Activated CD4-positive, alpha-beta T cell treated with anti-CD3 and anti-CD28 coated beads for 1 hour (primary cell): ENCODE measurements around the gene THEMIS.
"Not testable (repeated sequence)": the region's sequence is repeated elsewhere in the genome, so short reads cannot be mapped to it uniquely, and the experiment has no call there.

Experiments
- DNase-seq: peaks from one replicate; pipeline ENCODE4 v3.0.0-alpha.2; 2020

THEMIS gene

DNA sequence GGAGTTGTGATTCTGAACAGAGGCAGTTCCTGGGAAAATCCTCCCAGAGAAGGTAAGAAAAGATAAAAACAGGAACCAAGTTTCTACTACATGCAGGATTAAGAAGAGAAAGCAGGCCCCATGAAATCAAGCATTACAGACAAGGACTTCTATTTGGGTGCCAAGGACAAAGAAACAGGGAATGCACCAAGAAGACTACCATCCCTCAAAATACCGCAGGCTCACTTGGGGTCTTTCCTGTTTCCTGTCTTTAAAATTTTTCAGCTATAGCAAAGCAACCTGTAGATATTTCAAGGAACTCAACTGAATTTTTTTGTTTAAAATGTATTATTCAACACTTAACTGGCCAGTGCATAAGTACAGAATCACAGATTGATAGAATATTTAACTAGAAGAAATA lies 107.5 kb downstream of the THEMIS start:
- DNase-seq: no peak

DNA sequence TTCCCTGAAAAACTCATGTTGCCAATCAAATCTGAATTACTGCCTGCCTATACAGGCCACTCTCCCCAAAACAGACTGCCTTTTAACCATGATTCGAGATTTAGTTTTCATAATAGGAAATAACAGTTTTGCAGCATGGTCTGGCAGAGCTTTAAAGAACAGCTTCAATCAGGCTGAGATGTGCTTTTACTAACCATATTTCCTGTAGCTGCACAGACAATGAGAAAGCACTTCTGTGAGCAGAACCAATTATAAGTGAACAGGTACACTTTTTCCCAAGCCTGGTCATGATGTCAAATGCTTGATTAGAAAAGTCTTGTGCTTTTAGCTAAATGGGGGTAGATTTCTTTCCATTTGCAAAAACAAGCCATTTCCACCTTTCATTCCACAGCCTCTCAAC lies 108.2 kb downstream of the THEMIS start:
- no peak for DNase-seq

DNA sequence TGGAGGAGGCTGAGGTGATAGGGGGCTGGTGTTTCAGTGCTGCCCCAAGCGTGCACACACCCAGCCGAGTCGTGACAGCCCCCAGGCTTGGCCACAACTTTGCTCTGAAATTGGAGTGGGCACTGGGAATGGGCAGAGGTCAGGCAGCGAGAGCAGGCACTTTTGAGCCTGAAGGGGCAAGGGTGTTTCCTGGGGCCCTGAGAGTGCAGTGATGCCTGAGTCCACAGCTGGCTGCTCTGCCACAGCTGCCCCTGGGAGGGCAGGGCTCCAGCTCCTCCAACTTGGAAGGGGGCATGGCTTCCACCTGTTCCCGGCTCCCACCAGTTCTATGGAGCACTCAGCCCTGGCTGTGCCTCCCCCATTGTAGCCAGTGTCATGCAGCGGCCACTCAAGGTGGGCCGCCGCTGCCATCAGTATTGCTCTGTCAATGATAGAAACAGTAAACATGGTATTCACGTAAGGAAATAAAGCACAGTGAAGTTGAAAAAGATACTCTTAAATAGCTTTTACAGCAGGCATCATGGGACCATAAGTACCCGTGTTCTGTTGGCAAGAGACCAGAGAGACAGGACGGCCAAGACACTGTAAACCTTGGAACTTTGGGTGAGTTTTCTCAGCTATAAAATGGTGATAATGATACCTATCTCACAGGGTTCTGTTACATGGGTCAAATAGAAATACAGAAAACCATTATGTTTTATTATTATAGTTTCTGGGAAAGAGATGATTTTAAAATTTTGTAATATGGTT lies 108.9 kb downstream of the THEMIS start:
- no peak for DNase-seq

DNA sequence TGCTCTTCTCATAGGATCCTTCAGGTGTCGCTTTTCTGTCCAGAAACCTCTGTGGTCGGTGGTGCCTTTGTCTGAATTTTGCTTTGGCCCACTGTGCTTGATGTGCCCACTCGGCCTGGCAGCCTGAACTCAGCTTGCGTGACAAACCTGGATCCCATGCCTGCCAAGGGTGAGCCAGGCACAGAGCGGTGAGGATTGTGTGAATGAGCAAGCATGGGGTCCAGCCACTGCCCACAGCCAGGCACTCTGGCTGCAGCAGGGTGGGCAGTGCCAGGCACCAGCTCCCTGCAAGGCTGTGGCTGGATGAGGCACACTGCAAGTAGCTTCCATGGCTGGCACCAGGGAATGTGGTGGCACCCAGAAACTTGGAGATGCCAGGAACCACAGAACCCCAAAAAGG lies 110.3 kb downstream of the THEMIS start:
- no peak for DNase-seq

DNA sequence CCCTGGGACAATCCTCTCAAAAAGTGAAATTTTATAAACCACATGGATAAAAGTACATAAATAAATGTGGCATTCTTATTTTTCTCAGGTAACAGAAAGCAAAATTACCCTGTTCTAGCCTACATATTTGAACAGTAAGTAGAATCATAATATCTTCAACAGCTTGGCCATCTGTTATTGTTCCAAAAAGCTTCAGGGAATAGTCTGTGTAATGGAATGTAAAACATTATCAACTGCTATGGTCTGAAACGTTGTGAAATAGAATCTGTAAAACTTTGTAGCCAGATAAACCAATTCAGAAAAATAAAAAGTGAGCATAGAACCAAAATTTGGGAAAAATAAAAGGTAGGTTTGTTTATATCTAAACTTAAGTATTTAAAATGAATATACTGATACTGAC lies 114.7 kb downstream of the THEMIS start:
- DNase-seq: no peak

DNA sequence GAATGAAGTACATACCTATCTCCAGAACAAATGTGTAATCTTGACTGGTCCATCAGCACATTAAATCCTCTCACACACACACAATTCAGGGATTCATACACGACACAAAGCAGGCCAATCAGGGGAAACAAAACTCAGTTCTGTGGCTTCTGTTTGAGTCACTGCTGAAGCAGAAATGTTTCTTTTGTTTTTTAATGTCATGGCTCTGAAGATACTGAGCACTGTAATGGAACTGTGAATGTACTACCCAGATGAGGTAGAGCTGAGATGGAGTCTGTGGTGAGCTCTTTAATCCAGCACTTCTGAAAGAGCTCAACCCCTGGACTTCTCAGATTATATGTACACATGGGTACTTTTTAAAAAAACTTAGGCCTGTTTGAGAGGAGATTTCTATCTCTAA lies 116.4 kb downstream of the THEMIS start:
- no peak for DNase-seq

DNA sequence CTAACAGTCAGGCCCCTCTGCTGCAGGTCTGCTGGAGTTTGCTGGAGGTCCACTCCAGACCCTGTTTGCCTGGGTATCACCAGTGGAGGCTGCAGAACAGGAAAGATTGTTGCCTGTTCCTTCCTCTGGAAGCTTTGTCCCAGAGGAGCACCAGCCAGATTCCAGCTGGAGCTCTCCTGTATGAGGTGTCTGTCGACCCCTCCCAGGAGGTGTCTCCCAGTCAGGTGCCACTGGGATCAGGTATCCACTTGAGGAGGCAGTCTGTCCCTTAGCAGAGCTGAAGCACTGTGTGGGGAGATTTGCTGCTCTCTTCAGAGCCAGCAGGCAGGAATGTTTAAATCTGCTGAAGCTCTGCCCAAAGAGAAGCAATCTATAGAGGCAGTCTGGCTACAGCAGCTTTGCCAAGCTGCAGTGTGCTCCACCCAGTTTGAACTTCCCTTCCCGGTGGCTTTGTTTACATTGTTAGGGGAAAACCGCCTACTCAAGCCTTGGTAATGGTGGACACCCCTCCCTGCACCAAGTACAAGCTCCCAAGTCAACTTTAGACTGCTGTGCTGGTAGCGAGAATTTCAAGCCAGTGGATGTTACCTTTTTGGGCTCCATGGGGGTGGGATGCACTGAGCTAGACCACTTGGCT lies 119.1 kb downstream of the THEMIS start:
- not testable (repeated sequence) for DNase-seq

DNA sequence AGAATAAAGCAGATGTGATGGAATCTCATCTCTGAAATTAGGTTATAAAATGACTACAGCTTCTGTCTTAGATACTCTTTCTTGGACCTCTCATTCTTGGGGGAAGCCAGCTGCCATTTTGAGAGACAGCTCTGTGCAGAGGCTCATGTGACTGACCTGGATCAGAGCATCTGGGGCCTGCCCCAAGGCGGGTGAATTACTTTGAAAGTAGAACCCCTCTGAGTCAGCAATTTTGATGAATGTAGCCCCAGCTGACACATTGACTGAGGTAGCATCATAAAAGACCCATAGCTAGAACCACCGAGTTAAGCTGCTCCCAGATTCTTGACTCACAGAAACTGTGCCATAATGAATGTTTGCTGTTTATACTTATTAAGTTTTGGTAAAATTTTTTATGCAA lies 124.5 kb downstream of the THEMIS start:
- DNase-seq: no peak

DNA sequence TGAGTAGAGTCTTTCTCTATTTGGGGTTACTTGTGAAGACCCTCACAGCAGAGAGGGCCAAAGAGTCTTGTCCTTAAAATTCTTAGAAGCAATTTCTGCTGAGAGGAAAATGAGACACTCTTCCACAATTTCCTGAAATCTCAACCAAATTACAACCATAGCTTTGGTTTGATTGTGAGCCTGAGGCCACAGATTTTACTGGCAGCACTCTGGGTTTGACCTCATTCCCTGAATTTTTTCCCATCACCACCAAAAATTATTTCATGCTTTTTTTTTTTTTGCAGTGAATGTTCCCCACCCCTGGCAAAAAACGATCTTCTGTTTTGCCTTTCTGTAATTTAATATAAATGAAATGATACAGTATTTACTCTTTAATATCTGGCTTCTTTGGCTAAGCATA lies 125.5 kb downstream of the THEMIS start:
- no peak for DNase-seq

DNA sequence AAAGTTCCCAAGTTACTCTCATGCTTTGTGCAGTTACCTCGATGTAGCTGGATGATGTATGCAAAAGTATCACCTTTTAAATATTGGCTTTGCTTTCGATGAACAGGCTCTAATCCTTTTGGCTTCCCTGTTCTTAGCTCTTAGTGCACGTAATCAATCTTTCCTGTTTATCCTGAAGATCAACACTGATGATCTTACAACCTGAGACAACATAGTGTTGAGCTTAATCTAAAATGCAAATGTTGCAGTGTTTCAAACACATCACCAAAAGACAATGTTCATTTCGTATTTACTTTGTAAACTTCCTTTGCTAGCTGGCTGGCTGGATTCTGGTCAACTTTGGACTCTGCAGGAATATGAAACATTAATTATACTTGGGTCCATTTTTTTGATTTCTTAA lies 132.1 kb downstream of the THEMIS start:
- DNase-seq: no peak

DNA sequence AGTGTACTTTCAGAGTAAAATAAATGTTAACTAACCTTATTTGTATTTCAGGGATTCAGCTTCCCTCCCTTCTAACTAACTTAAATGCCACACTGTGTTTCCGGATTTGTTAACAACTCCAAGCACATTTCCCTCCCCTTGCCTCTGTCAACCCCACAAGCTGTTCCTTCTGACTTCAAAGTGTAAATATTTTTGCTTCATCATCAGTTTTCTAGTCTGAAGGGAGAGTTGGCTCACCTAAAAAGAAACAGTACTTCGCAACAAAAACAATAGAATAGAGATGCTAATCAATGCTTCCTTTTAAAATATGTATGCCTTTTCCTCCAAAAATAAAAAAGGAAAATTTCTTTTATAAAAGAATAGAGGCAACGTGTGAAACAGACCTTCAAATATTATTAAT lies 132.6 kb downstream of the THEMIS start:
- no peak for DNase-seq

DNA sequence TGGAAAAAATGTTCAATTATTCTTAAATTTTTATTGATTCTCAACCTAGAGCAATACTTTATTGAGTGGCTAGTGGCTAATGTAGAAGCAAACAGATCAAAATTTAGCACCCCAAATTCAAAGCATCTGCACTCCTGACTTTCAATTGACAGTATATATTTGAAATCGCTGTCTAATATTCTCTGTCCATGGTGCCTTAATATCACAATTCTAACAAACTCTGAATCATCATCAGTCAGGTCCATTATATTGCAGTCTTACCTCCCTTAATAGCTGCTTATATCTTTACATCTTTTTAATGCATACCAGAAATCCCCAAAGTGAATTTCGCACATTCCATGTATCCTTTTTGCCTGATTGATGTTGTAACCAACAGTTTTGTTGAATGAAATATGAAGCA lies 134.9 kb downstream of the THEMIS start:
- no peak for DNase-seq

DNA sequence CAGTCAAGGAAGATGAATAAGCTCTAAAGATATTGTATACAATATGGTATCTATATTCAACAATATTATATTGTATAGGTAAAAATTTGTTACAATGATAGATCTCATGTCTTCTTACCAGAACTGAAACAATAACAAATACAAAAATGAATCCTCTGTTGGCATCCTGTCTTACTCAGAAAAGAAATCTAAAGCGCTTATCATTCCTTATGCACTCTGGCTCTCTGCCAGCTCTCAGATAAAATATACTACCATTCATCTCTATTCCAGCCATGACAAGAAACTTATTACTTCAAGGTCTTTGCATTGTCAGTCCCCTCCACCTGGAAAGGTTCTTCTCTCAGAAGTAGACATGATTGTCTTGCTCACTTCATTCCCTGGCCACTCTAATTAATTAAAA lies 138.6 kb downstream of the THEMIS start:
- no peak for DNase-seq

DNA sequence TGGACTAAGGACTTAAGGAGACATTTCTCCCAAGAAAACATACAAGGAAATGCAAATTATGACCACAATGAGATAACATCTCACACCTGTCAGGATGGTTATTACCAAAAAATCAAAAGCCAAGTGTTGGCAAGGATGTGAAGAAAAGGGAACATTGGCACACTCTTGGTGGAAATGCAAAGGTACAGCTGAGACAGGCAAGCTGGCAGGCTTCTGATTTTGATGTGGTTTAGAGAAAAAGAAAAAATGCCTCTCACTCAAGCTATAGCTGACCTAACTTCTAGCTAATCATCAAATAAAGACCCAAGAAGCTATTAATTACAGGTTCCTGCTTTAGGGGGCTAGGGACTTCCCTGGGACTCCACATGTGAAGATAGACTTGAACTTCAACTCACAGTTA lies 139.8 kb downstream of the THEMIS start:
- DNase-seq: no peak

DNA sequence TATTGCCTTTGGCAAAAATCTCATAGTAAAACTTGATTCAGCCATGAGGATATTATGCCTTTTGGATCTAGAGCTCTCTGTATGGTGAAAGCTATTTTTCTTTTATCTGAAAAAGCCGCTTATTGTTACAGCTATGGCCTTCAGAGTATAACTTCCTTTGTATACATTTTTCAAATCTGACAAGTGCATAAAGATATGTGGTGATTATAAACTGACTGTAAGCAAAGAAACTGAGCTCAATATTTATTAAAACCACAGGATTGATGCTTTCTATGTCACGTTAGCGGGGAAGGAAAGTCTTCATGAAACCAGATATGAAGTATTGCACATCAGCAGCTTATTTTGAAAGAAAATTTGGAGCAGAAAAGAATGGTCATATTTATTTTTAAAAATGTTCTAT lies 151.8 kb downstream of the THEMIS start:
- DNase-seq: no peak

DNA sequence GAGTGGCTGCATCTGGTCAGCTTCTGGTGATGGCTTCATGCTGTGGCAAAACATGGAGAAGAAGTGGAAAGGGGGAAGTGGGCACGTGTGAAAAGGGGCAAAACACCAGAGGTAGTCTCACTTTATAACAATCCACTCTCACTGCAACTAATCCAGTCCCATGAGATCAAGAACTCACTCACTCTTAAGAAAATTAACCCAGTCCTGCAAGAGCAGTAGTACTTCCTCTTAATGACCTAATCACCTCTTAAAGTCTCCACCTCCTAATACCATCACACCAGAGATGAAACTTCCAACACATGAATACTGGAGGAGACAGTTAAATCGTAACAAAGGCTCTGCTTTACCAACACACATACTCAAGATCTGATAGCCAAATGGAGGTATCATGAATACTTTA lies 152.6 kb downstream of the THEMIS start:
- DNase-seq: no peak

DNA sequence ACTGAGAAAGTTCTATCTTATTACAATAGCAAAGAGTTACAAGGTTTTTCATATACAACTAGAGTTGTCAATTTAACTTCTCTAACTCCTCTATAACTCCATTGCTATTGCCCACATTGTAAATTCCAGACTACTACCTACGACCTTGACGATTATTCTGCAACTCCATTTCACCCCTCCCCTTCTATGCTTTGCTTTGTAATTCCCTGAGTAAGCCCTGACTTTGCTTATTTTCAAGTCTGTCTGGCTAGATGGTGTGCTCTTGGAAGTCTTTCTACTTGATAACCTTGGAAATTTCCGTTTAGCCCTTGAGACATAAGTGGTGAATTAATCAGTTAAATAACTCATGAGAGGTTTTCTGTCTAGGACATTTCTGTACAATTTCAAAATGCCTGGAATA lies 162.4 kb downstream of the THEMIS start:
- no peak for DNase-seq

DNA sequence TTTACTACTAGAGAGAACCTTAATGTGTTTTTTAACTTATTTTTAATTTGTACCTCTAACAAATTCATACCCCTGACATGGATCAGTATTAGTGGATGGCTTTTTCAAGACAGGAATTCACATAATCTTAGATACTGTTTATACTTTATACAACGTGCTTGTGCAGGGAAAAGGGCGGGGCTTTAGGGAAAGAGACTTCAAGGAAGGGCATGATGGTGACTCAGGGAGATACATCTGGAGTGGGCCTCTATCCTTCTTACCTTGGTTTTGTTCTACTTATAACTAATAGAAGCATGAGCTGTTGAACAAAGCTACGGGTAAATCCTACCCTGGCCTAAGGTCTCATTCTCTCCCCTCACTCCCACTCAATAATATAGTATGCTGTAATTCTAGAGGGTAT lies 163.1 kb downstream of the THEMIS start:
- DNase-seq: no peak

DNA sequence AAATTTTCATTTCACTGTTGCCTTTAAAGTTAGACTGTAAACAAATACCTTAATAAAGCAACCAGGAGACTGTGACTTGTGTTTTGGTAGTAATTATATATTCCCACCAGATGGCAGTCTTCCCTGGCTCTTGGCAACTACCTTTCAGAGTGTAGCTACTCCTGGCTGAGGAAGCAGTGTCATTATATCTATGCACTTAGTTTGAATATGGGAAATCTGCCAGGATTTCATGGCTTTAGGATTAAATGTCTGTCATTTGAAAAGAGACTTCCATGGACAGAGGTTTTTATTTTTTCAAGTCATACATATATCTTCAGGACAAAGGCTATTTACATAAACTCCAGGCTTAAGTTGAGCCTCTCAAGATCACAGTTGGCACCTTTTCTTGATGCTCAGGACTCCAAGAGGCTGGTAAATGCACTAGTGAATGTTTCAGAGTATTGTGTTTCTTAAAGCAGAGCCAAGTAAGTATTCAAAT lies 163.8 kb downstream of the THEMIS start:
- no peak for DNase-seq

DNA sequence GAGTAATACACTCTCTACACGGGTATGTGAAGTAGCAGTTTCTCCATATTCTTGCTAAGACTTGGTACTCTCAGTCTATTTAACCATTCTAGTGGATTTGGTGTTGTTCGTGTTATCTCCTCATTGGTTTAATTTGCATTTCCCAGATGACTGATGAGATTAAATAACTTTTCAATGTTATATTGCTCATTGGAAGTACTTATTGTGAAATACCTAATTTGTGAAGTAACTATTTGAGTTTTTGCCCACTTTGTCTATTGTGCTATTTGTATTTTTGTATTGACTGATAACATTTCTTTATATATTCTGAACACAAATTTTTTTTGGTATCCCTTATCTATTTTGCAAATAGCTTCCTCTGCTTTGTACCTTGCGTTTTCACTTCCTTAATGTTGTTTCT lies 167.9 kb downstream of the THEMIS start:
- no peak for DNase-seq

DNA sequence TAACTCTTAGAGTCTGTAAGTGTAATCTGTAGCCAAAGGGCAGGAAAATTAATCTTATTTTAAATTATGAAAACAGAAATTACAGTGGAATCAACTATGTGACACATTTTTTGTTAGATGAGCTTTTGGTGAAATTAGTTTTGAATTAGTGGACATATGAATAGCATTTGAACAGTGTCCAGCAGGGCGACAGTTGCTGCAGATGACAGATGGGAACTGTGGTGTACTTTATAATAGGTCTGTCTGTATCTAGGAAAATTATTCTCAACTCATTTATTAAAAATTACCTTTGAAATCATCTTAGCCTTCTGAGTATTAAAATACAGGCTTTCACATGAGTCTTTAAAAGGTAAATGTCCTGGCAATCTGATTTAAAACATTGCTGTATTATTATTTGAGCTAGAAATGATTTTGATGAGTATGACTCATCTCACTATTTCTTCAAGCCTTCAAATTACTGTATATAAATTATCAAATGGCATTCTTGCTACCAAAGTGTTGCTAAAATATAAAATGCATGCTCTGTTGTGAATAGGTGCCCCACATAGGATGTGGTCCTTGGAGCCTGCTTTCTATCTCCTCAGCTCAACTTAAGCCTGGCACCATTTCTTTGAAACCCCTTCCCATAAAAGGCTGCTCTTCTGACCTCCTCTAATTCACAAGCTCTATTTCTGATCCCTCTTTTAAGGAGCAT lies 173.5 kb downstream of the THEMIS start:
- DNase-seq: no peak

DNA sequence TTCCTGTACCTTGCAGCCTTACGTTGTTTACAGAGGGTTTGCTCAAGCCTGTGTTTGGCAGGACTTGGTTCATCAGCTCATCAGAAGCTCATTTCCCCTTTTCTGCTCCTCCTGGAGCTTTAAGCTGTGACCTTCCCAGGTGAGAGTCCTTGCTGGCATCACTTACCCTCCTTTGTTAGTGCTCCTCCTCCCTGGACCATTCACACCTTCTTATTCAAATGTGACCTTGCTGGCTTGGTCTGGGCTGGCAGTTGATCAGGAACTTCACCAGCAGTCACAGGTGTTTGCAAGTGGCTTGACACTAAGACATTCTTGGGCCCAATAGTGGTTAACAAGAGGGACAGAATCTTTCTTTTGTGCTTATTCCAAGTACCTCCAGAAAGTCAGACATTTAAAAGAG lies 175.0 kb downstream of the THEMIS start:
- DNase-seq: no peak

DNA sequence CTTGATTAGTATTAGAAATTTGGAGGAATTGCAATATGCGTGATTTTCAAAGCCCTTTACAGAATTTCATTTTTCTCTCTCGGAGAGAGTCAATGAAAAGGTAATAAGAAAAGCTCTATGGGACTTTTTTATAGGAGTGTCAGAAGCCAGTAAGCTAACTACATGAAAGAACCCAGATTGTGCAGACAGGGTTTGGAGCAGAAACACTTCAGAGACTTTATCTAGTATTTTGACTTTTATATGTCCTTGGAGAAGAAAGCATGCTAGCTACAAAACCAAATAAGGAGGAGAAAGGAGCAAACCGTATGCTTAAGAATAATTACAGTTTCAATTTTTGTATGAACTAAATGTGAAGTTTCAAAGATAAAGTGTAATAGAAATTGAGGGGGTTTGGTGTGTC lies 182.2 kb downstream of the THEMIS start:
- DNase-seq: no peak

DNA sequence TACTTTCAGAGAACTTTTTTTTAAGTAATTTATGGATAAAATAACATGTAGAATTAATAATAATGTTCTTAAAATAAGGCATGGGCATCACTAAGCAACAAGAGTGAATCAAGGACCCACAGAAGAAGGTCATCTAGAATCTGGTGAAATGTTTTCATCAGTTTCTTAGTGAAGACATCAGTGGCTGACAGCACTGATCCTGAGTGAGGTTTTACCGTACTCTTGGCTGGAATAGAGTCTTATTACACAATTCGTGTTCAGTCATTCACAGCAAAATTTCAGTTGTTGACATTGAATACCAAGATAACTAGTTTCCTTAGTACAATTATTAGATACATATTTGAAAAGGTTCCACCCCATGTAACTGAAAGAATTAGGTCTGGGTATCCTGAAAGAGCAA lies 183.5 kb downstream of the THEMIS start:
- no peak for DNase-seq
